Liver (tissue), 9 donors: ENCODE results near the gene KAT6B. TPM values are rescaled to one million over a fixed set of nuclear protein-coding genes. Genes with fewer than 3 reads are reported as not detected.

Experiments used
- DNase-seq: peaks from one replicate; pipeline ENCODE4 v3.0.0-alpha.2; 2017; ENCODE audit warnings: low spot score
- H3K27ac ChIP-seq, 2 donors: one replicate each; pipeline ENCODE4 v1.7.0; 2013; ENCODE audit warnings: inconsistent platforms in 2 of 2, low read length in 2 of 2, control low read depth in 1 of 2, low read depth in 1 of 2, mild to moderate bottlenecking in 1 of 2
- H3K27me3 ChIP-seq, 4 donors: one replicate each; pipeline versions ENCODE4 v1.6.1 to v1.7.0; 2013; ENCODE audit warnings: low read length in 3 of 4, inconsistent platforms in 1 of 4, mild to moderate bottlenecking in 1 of 4, moderate library complexity in 1 of 4; ENCODE audit not compliant: control insufficient read depth in 4 of 4, insufficient read depth in 4 of 4
- H3K36me3 ChIP-seq, 4 donors: one replicate each; pipeline versions ENCODE4 v1.6.1 to v1.7.0; 2013; ENCODE audit warnings: low read length in 3 of 4, mild to moderate bottlenecking in 3 of 4, low read depth in 1 of 4, moderate library complexity in 1 of 4; ENCODE audit not compliant: control insufficient read depth in 4 of 4, insufficient read depth in 3 of 4
- H3K4me1 ChIP-seq, 4 donors: one replicate each; pipeline versions ENCODE4 v1.6.1 to v1.7.0; 2013; ENCODE audit warnings: low read length in 3 of 4, mild to moderate bottlenecking in 3 of 4, moderate library complexity in 1 of 4; ENCODE audit not compliant: control insufficient read depth in 4 of 4, insufficient read depth in 4 of 4
- H3K4me3 ChIP-seq, 3 donors: one replicate each; pipeline versions ENCODE4 v1.6.1 to v1.7.0; 2013; ENCODE audit warnings: low read length in 3 of 3, control low read depth in 1 of 3, low read depth in 1 of 3, mild to moderate bottlenecking in 1 of 3
- H3K9ac ChIP-seq, 2 donors: one replicate each; pipeline ENCODE4 v1.7.0; 2013; ENCODE audit warnings: low read length in 2 of 2, mild to moderate bottlenecking in 2 of 2, moderate library complexity in 2 of 2, control low read depth in 1 of 2, low read depth in 1 of 2
- H3K9me3 ChIP-seq, 4 donors: one replicate each; pipeline versions ENCODE4 v1.6.1 to v1.7.0; 2013; ENCODE audit warnings: low read length in 3 of 4; ENCODE audit not compliant: control insufficient read depth in 4 of 4
- EGR1 ChIP-seq, 2 donors: IDR thresholded peaks; 2 replicates each; pipeline ENCODE4 v1.6.1; 2016 to 2018; ENCODE audit warnings: antibody characterized with exemption in 2 of 2, low read depth in 2 of 2
- FOXA1 ChIP-seq: IDR thresholded peaks from 2 replicates; pipeline ENCODE4 v1.6.1; 2016; ENCODE audit warnings: antibody characterized with exemption
- FOXA2 ChIP-seq: IDR thresholded peaks from 2 replicates; pipeline ENCODE4 v1.6.1; 2016; ENCODE audit warnings: antibody characterized with exemption
- GABPA ChIP-seq, 2 donors: IDR thresholded peaks in 1 of 2; conservative IDR thresholded peaks in 1 of 2; 2 replicates each; pipeline ENCODE4 v1.6.1; 2016; ENCODE audit warnings: antibody characterized with exemption in 2 of 2, mild to moderate bottlenecking in 1 of 2, moderate library complexity in 1 of 2
- HNF4A ChIP-seq, 2 donors: conservative IDR thresholded peaks; 2 replicates each; pipeline ENCODE4 v1.6.1; 2016; ENCODE audit warnings: antibody characterized with exemption in 2 of 2, mild to moderate bottlenecking in 2 of 2
- HNF4G ChIP-seq: IDR thresholded peaks from 2 replicates; pipeline ENCODE4 v1.6.1; 2016; ENCODE audit warnings: antibody characterized with exemption
- JUND ChIP-seq, 2 donors: IDR thresholded peaks; 2 replicates each; pipeline ENCODE4 v1.6.1; 2016; ENCODE audit warnings: antibody characterized with exemption in 2 of 2
- NR2F2 ChIP-seq: IDR thresholded peaks from 2 replicates; pipeline ENCODE4 v1.6.1; 2016; ENCODE audit warnings: antibody characterized with exemption
- RAD21 ChIP-seq, 2 donors: IDR thresholded peaks; 2 replicates each; pipeline ENCODE4 v1.6.1; 2016; ENCODE audit warnings: antibody characterized with exemption in 2 of 2, mild to moderate bottlenecking in 2 of 2
- RXRA ChIP-seq, 2 donors: IDR thresholded peaks; 2 replicates each; pipeline ENCODE4 v1.6.1; 2017 to 2018; ENCODE audit warnings: antibody characterized with exemption in 2 of 2, mild to moderate bottlenecking in 1 of 2
- SP1 ChIP-seq: IDR thresholded peaks from 2 replicates; pipeline ENCODE4 v1.6.1; 2018; ENCODE audit warnings: antibody characterized with exemption, mild to moderate bottlenecking
- TAF1 ChIP-seq: conservative IDR thresholded peaks from 2 replicates; pipeline ENCODE4 v1.6.1; 2016; ENCODE audit warnings: antibody characterized with exemption, mild to moderate bottlenecking
- YY1 ChIP-seq: IDR thresholded peaks from 2 replicates; pipeline ENCODE4 v1.6.1; 2016; ENCODE audit warnings: antibody characterized with exemption, mild to moderate bottlenecking
- WGBS: extraction: QIAGEN DNeasy Blood & Tissue Kit; methylation state at CpG from one replicate; pipeline ENCODE4 v1.1.7; 2013; 5-methylcytosine and 5-hydroxymethylcytosine counted together
- polyA plus RNA-seq, 2 donors: library from polyadenylated mRNA; stranded (reverse) in 1 of 2; unstranded in 1 of 2; fragments of 200-250 nt in 1 of 2; fragments of >200 nt in 1 of 2; fragmentation: Nextera tagmentation in 1 of 2; extraction: Ambion mirVana in 1 of 2; gene quantifications; one replicate each; pipeline versions ENCODE4 v1.2.1 to v1.2.3, GENCODE V29; 2013 to 2015
- total RNA-seq, 2 donors: library from RNA; depleted of rRNA; stranded (reverse); fragments of >200 nt; gene quantifications; one replicate each; pipeline ENCODE4 v1.2.3, GENCODE V29; 2014
- TF ChIP-seq, protein P1 (sequence below): IDR thresholded peaks from 2 replicates; pipeline ENCODE4 v1.6.1; 2016; ENCODE audit warnings: antibody characterized with exemption
- TF ChIP-seq, protein P2 (sequence below): fragments of 150-350 bp; IDR thresholded peaks from 2 replicates; pipeline ENCODE4 v1.5.1; 2017; ENCODE audit warnings: improper control_type of control experiment, low read depth, low read length; ENCODE audit not compliant: missing input control
- TF ChIP-seq, protein P3 (sequence below): IDR thresholded peaks from 2 replicates; pipeline ENCODE4 v1.6.1; 2016; ENCODE audit warnings: antibody characterized with exemption
- donor health status: healthy.
- donor health status: healthy.
- donor health status: healthy.
- donor health status: healthy.
- donor health status: healthy.

KAT6B gene
- total and polyA plus RNA-seq, 4 donors = 2.0 to 21.2 (median 8.8) TPM

DNA sequence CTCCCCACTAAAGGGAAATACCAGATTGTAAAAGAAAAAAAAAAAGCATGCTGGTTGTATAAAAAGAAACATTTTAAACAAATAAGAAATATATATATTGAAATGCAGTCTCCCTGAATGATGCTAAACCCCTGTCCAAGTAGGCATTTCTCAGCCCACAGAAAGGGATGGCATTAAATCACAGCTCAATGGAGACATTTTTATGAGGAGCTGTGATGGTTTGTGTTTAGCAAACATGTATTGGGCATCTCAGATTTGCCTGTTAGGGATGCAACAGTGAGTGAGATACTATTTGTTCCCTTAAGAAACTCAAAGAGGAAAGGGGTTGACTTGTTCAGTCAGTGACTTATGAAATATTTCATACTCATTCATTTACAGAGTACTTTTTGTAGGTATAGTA, 51.5 kb downstream of the KAT6B start:
- no peak for DNase-seq
- TF ChIP-seq HNF4A (conservative IDR thresholded peaks at IDR 0.05) = no peak
- no peak for TF ChIP-seq FOXA2
- no peak for TF ChIP-seq RXRA (IDR thresholded peaks at IDR 0.05)
- TF ChIP-seq, protein P1, sequence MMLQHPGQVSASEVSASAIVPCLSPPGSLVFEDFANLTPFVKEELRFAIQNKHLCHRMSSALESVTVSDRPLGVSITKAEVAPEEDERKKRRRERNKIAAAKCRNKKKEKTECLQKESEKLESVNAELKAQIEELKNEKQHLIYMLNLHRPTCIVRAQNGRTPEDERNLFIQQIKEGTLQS = no peak
- TF ChIP-seq EGR1 (IDR thresholded peaks at IDR 0.05; ENCODE audit: low read depth in 2 of 2) = no peak
- TF ChIP-seq HNF4G = no peak
- TF ChIP-seq JUND (IDR thresholded peaks at IDR 0.05) = no peak
- TF ChIP-seq GABPA (IDR thresholded peaks at IDR 0.05 in 1 of 2, conservative IDR thresholded peaks at IDR 0.05 in 1 of 2) = no peak
- no peak for TF ChIP-seq RAD21 (IDR thresholded peaks at IDR 0.05)
- no peak for TF ChIP-seq YY1

DNA sequence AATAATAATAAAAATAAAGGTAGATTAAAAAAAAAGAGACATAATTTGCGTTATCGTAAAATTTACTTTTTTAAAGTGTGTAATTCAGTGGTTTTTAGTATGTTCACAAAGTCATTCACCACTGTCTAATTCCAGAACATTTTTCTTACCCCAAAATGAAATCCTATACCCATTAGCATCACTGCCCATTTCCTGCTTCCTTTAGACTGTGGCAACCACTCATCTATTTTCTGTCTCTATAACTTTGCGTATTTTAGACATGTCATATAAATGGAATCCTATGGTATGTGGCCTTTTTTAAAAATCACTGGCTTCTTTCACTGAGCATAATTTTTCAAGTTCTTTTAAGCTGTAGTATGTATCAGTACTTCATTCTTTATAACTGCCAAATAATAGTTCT, 53.6 kb downstream of the KAT6B start:
- H3K36me3 ChIP-seq = no peaks in the 10 kb centered on the region
- no peaks in the 10 kb centered on the region for H3K27me3 ChIP-seq
- no peak overlapping the region for H3K9ac ChIP-seq
- DNase-seq = no peak
- peaks cover 0 to 17% (median 9%) of the 10 kb centered on the region in 4 donors for H3K4me1 ChIP-seq
- WGBS = 98% methylated on average over 3 of the region's 3 CpGs
- H3K4me3 ChIP-seq = no peak overlapping the region
- H3K27ac ChIP-seq = no peak overlapping the region
- TF ChIP-seq, protein P2, sequence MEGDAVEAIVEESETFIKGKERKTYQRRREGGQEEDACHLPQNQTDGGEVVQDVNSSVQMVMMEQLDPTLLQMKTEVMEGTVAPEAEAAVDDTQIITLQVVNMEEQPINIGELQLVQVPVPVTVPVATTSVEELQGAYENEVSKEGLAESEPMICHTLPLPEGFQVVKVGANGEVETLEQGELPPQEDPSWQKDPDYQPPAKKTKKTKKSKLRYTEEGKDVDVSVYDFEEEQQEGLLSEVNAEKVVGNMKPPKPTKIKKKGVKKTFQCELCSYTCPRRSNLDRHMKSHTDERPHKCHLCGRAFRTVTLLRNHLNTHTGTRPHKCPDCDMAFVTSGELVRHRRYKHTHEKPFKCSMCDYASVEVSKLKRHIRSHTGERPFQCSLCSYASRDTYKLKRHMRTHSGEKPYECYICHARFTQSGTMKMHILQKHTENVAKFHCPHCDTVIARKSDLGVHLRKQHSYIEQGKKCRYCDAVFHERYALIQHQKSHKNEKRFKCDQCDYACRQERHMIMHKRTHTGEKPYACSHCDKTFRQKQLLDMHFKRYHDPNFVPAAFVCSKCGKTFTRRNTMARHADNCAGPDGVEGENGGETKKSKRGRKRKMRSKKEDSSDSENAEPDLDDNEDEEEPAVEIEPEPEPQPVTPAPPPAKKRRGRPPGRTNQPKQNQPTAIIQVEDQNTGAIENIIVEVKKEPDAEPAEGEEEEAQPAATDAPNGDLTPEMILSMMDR = no peak
- TF ChIP-seq, protein P3, sequence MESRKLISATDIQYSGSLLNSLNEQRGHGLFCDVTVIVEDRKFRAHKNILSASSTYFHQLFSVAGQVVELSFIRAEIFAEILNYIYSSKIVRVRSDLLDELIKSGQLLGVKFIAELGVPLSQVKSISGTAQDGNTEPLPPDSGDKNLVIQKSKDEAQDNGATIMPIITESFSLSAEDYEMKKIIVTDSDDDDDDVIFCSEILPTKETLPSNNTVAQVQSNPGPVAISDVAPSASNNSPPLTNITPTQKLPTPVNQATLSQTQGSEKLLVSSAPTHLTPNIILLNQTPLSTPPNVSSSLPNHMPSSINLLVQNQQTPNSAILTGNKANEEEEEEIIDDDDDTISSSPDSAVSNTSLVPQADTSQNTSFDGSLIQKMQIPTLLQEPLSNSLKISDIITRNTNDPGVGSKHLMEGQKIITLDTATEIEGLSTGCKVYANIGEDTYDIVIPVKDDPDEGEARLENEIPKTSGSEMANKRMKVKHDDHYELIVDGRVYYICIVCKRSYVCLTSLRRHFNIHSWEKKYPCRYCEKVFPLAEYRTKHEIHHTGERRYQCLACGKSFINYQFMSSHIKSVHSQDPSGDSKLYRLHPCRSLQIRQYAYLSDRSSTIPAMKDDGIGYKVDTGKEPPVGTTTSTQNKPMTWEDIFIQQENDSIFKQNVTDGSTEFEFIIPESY = no peak
- TF ChIP-seq RXRA (IDR thresholded peaks at IDR 0.05) (no peak), GABPA (IDR thresholded peaks at IDR 0.05 in 1 of 2, conservative IDR thresholded peaks at IDR 0.05 in 1 of 2) (no peak), TAF1 (no peak), HNF4A (conservative IDR thresholded peaks at IDR 0.05) (no peak), FOXA1 (no peak), RAD21 (IDR thresholded peaks at IDR 0.05) (no peak), EGR1 (IDR thresholded peaks at IDR 0.05; ENCODE audit: low read depth in 2 of 2) (no peak), JUND (IDR thresholded peaks at IDR 0.05) (no peak), FOXA2 (no peak), NR2F2 (no peak), HNF4G (no peak), SP1 (no peak)
- TF ChIP-seq, protein P1 = no peak
- H3K9me3 ChIP-seq = no peaks in the 10 kb centered on the region

More for the DNA sequence above, 51.5 kb downstream of the KAT6B start:
- Histone ChIP-seq H3K27me3 (no peaks in the 10 kb centered on the region), H3K4me1 (peaks cover 0 to 20% (median 8%) of the 10 kb centered on the region in 4 donors), H3K9ac (no peak overlapping the region), H3K9me3 (no peaks in the 10 kb centered on the region), H3K4me3 (no peak overlapping the region), H3K27ac (no peak overlapping the region), H3K36me3 (no peaks in the 10 kb centered on the region)
